ENCODE measurements around the gene B9D1.

- no peak for TF ChIP-seq CTCF (conservative IDR thresholded peaks at IDR 0.05 in 1 of 2, IDR thresholded peaks at IDR 0.05 in 1 of 2; ENCODE audit: extremely low read depth in 1 of 2, insufficient read depth in 1 of 2, low read depth in 1 of 2, low read length in 2 of 2)
- TF ChIP-seq EZH2 (IDR thresholded peaks at IDR 0.05; ENCODE audit: borderline replicate concordance, low read length) = no peak
Observed at GRCh38 chr17:19402171-19402570, 39.6 kb upstream of the B9D1 start.

Data from mammary epithelial cell (primary cell).